NOMO-1 treated with dmso at 0.1 percent for 144 hours (cell line): Measurements from ENCODE around the gene HS2ST1.

ENCODE experiments used
- DNase-seq: peaks from one replicate; lab custom pipeline; 2025; ENCODE audit not compliant: unreplicated experiment; lab: John Stamatoyannopoulos, UW

The HS2ST1 gene

DNA sequence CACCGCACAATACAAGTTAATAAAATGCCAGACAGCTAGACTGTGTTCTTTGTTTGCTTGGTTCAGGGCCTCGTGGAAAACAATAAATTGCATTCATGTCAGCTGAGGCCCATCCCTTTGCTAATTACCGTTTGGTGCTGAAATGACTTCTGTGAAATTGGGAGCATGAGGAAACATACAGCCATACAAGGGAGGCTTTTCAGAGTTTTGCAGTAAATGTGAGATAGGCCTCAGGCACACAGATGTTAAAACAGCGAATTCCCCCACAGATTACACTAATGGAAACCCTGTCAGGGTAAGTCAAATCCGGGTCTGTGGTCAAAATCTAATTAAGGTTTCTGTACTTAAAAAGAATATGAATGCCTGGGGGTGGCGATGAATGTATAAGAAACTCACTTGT lies 240.7 kb downstream of the HS2ST1 start:
- no peak for DNase-seq

DNA sequence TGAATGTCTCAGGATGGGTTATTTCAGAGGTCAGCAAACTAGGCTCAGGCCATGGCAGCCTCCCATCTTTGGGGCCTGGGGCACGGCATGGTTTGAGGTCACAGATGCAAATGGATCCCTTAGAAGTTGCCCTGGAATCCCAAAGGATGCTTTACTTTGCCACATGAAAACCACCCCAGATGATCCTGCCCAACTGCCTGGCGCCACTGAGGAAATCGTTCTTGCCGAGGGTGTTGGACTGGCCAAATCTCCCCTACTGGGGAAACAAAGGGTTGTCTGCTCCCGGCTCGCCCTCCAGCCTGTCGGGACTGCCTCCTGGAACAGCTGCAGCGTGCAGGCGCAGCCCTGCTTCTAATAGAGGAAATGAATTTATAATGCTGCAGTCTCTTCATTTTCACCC lies 241.2 kb downstream of the HS2ST1 start:
- DNase-seq = no peak

DNA sequence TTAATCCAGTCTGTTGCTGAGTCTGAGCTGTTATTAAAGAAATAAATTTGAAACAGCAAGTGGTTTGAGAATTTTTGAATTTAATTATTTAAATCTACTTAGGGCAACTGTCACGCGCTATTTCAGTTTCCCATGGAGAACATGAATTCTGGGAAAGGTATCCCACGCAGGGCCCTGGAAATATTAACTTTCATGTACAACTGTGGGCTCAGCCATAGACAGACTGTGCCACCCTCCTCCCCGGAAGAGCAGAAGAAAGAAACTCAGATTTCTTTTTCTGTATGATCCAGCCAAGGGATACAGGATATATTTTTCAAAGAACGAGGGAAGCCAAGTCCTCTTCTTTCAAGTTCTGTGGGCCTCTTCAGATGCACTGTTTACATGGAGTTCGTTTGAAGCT lies 241.7 kb downstream of the HS2ST1 start:
- no peak for DNase-seq

DNA sequence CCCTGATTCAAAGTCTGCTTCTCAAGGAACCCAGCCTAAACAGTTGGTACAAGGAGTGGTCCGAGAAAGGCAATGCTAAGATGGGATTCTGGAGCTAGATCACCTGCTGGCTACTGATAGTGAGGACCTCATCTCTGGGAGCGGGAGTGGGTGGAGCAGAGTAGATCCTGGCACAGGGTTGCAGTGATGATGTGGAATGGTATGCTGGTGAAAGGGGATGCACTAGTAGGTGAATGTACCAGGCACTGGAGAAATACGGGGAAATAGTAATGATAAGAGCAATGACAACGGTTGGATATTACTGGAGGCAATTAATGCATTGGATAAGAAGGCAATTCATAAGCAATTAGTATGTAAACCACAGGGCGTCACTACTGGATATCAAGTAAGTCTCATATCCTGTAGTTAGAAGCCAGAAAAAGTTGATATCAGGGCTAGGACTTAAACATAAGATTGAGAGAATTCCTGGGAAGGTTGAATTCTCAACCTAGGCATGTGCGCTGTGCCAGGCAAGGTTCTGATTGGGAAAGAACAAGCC lies 245.0 kb downstream of the HS2ST1 start:
- no peak for DNase-seq
